K562 (cell line): ENCODE data around the gene METTL25. TPM values are rescaled to one million over a fixed set of nuclear protein-coding genes. Genes with fewer than 3 reads are reported as not detected.

Experiments used
- DMBX1 ChIP-seq: fragments of 250-450 bp; sonication (Bioruptor Pico); IDR thresholded peaks from 2 replicates; pipeline ENCODE4 v1.8.0; 2022; ENCODE audit warnings: inconsistent platforms, mild to moderate bottlenecking, moderate library complexity, borderline replicate concordance
- MLX ChIP-seq, 2 experiments: fragments of 450-650 bp in 1 of 2; sonication (generic) in 1 of 2; formaldehyde crosslinking; conservative IDR thresholded peaks; 2 replicates each; pipeline versions ENCODE4 v1.4.0 to v1.8.1; 2020 to 2022; ENCODE audit warnings: mild to moderate bottlenecking in 1 of 2, missing genetic modification reagents in 1 of 2
- MTA3 ChIP-seq: fragments of 450-650 bp; formaldehyde crosslinking; IDR thresholded peaks from 2 replicates; pipeline ENCODE4 v1.6.1; 2017; ENCODE audit warnings: mild to moderate bottlenecking, borderline replicate concordance
- PATZ1 ChIP-seq: fragments of 250-450 bp; sonication (Bioruptor Pico); IDR thresholded peaks from 2 replicates; pipeline ENCODE4 v1.5.0; 2020; ENCODE audit warnings: mild to moderate bottlenecking, borderline replicate concordance
- ZBTB17 ChIP-seq: fragments of 450-650 bp; formaldehyde crosslinking; IDR thresholded peaks from 2 replicates; pipeline ENCODE4 v1.4.0; 2020; ENCODE audit warnings: mild to moderate bottlenecking
- ZNF165 ChIP-seq: fragments of 250-450 bp; sonication (Bioruptor Pico); IDR thresholded peaks from 2 replicates; pipeline ENCODE4 v1.4.0; 2020; ENCODE audit warnings: borderline replicate concordance
- polyA plus RNA-seq, 8 experiments: library from polyadenylated mRNA; depleted of rRNA in 4 of 8; stranded (reverse) in 5 of 8; unstranded in 3 of 8; fragments of >200 nt; fragmentation: Nextera tagmentation in 2 of 8; fragmentation: Illumina TruSeq in 1 of 8; extraction: Ambion mirVana in 2 of 8; extraction: Trizol in 1 of 8; gene quantifications; 2 replicates each; pipeline versions ENCODE4 v1.2.1 to v1.2.3, GENCODE V29; 2011 to 2014; ENCODE audit warnings: inconsistent platforms in 1 of 8, missing spikeins in 1 of 8
- total RNA-seq, 7 experiments: library from RNA; depleted of rRNA in 6 of 7; stranded (reverse); fragments of >200 nt in 6 of 7; fragmentation: Illumina TruSeq in 2 of 7; extraction: Trizol in 2 of 7; gene quantifications; 2 replicates each; pipeline versions ENCODE4 v1.2.1 to v1.2.3, GENCODE V29; 2011 to 2021; ENCODE audit warnings: low replicate concordance in 1 of 7
- TF ChIP-seq, protein P1 (sequence below), 2 experiments: fragments of 450-650 bp; IDR thresholded peaks; 2 replicates each; pipeline ENCODE4 v1.6.1; 2018; ENCODE audit warnings: mild to moderate bottlenecking in 2 of 2, low read depth in 1 of 2; ENCODE audit not compliant: partially characterized antibody in 2 of 2
- TF ChIP-seq, protein P2 (sequence below): fragments of 200-400 bp; formaldehyde crosslinking; IDR thresholded peaks from 2 replicates; pipeline ENCODE4 v1.6.1; 2017; ENCODE audit warnings: mild to moderate bottlenecking, low read depth, low read length, moderate library complexity
- TF ChIP-seq, protein P3 (sequence below): fragments of 250-450 bp; sonication (Bioruptor Pico); IDR thresholded peaks from 2 replicates; pipeline ENCODE4 v1.4.0; 2020; ENCODE audit warnings: mild to moderate bottlenecking, moderate library complexity
- TF ChIP-seq, protein P4 (sequence below): fragments of 450-650 bp; conservative IDR thresholded peaks from 2 replicates; pipeline ENCODE4 v1.6.1; 2016; ENCODE audit warnings: missing genetic modification characterization, low read depth, mild to moderate bottlenecking, missing compliant biosample characterization, moderate library complexity

Gene METTL25
- total and polyA plus RNA-seq, 9 of the 15 experiments (the other 6 are each of a cell fraction or from before 2014, with no cell fraction given): 0.50 to 2.4 (median 1.9) TPM

GRCh38 chr12:82358200-82359114, at the start of gene METTL25, which contains the start of gene CCDC59 (continued):
- TF ChIP-seq, protein P1, sequence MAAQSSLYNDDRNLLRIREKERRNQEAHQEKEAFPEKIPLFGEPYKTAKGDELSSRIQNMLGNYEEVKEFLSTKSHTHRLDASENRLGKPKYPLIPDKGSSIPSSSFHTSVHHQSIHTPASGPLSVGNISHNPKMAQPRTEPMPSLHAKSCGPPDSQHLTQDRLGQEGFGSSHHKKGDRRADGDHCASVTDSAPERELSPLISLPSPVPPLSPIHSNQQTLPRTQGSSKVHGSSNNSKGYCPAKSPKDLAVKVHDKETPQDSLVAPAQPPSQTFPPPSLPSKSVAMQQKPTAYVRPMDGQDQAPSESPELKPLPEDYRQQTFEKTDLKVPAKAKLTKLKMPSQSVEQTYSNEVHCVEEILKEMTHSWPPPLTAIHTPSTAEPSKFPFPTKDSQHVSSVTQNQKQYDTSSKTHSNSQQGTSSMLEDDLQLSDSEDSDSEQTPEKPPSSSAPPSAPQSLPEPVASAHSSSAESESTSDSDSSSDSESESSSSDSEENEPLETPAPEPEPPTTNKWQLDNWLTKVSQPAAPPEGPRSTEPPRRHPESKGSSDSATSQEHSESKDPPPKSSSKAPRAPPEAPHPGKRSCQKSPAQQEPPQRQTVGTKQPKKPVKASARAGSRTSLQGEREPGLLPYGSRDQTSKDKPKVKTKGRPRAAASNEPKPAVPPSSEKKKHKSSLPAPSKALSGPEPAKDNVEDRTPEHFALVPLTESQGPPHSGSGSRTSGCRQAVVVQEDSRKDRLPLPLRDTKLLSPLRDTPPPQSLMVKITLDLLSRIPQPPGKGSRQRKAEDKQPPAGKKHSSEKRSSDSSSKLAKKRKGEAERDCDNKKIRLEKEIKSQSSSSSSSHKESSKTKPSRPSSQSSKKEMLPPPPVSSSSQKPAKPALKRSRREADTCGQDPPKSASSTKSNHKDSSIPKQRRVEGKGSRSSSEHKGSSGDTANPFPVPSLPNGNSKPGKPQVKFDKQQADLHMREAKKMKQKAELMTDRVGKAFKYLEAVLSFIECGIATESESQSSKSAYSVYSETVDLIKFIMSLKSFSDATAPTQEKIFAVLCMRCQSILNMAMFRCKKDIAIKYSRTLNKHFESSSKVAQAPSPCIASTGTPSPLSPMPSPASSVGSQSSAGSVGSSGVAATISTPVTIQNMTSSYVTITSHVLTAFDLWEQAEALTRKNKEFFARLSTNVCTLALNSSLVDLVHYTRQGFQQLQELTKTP (IDR thresholded peaks at IDR 0.05; ENCODE audit: low read depth in 1 of 2, partially characterized antibody in 2 of 2): peak in 1 of 2 experiments; percentile 83
- TF ChIP-seq MTA3: peak; percentile 96; the same call in 1 of the 2 replicates
- 0 out of 4 replicates have a peak, but pooled peaks of 1 of the 2 experiments have one; percentile 40 for TF ChIP-seq MLX (CRISPR knock-in tag; conservative IDR thresholded peaks at IDR 0.05)
- peak; percentile 100 for TF ChIP-seq ZBTB17
- TF ChIP-seq ZNF165 (CRISPR knock-in tag): no peak
- no peak for TF ChIP-seq DMBX1
- TF ChIP-seq PATZ1 (CRISPR knock-in tag): no peak
- TF ChIP-seq, protein P2, sequence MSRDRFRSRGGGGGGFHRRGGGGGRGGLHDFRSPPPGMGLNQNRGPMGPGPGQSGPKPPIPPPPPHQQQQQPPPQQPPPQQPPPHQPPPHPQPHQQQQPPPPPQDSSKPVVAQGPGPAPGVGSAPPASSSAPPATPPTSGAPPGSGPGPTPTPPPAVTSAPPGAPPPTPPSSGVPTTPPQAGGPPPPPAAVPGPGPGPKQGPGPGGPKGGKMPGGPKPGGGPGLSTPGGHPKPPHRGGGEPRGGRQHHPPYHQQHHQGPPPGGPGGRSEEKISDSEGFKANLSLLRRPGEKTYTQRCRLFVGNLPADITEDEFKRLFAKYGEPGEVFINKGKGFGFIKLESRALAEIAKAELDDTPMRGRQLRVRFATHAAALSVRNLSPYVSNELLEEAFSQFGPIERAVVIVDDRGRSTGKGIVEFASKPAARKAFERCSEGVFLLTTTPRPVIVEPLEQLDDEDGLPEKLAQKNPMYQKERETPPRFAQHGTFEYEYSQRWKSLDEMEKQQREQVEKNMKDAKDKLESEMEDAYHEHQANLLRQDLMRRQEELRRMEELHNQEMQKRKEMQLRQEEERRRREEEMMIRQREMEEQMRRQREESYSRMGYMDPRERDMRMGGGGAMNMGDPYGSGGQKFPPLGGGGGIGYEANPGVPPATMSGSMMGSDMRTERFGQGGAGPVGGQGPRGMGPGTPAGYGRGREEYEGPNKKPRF: no peak
- TF ChIP-seq, protein P3, sequence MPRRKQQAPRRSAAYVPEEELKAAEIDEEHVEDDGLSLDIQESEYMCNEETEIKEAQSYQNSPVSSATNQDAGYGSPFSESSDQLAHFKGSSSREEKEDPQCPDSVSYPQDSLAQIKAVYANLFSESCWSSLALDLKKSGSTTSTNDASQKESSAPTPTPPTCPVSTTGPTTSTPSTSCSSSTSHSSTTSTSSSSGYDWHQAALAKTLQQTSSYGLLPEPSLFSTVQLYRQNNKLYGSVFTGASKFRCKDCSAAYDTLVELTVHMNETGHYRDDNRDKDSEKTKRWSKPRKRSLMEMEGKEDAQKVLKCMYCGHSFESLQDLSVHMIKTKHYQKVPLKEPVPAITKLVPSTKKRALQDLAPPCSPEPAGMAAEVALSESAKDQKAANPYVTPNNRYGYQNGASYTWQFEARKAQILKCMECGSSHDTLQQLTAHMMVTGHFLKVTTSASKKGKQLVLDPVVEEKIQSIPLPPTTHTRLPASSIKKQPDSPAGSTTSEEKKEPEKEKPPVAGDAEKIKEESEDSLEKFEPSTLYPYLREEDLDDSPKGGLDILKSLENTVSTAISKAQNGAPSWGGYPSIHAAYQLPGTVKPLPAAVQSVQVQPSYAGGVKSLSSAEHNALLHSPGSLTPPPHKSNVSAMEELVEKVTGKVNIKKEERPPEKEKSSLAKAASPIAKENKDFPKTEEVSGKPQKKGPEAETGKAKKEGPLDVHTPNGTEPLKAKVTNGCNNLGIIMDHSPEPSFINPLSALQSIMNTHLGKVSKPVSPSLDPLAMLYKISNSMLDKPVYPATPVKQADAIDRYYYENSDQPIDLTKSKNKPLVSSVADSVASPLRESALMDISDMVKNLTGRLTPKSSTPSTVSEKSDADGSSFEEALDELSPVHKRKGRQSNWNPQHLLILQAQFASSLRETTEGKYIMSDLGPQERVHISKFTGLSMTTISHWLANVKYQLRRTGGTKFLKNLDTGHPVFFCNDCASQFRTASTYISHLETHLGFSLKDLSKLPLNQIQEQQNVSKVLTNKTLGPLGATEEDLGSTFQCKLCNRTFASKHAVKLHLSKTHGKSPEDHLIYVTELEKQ (CRISPR knock-in tag): no peak
- TF ChIP-seq, protein P4, sequence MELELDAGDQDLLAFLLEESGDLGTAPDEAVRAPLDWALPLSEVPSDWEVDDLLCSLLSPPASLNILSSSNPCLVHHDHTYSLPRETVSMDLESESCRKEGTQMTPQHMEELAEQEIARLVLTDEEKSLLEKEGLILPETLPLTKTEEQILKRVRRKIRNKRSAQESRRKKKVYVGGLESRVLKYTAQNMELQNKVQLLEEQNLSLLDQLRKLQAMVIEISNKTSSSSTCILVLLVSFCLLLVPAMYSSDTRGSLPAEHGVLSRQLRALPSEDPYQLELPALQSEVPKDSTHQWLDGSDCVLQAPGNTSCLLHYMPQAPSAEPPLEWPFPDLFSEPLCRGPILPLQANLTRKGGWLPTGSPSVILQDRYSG (tag): no peak; the same call in 1 of the 2 replicates
